PFSK-1 (cell line): ENCODE data around the gene SAP25.

Experiments used
- POLR2AphosphoS5 ChIP-seq: IDR thresholded peaks from 2 replicates; pipeline ENCODE4 v1.6.1; 2012; ENCODE audit warnings: low read depth, mild to moderate bottlenecking, control low read depth, low read length, moderate library complexity
- REST ChIP-seq, 2 experiments: IDR thresholded peaks; 2 replicates each; pipeline versions ENCODE4 v1.6.1 to v1.8.0; 2011 to 2012; ENCODE audit warnings: low read depth in 2 of 2, low read length in 2 of 2, control low read depth in 1 of 2, inconsistent platforms in 1 of 2, mild to moderate bottlenecking in 1 of 2, moderate library complexity in 1 of 2; ENCODE audit not compliant: insufficient read depth in 1 of 2
- SIN3A ChIP-seq: IDR thresholded peaks from 2 replicates; pipeline ENCODE4 v1.6.1; 2012; ENCODE audit warnings: mild to moderate bottlenecking, low read length, moderate library complexity, borderline replicate concordance; ENCODE audit not compliant: insufficient read depth

GRCh38 chr7:100570954-100571828 lies 2.5 kb downstream of the SAP25 start:
- TF ChIP-seq REST (IDR thresholded peaks at IDR 0.05; ENCODE audit: insufficient read depth in 1 of 2, low read depth in 2 of 2, low read length in 2 of 2) (no peak), POLR2AphosphoS5 (no peak), SIN3A (no peak)
